NCI-H2196 treated with DMSO at 0.1 percent for 48 hours (cell line): ENCODE data around the gene RIMBP3B.
"Not testable (repeated sequence)": the region's sequence is repeated elsewhere in the genome, so short reads cannot be mapped to it uniquely, and the experiment has no call there.

ENCODE experiments used
- DNase-seq: peaks from one replicate; lab custom pipeline; 2025; ENCODE audit not compliant: unreplicated experiment; lab: John Stamatoyannopoulos, UW

RIMBP3B gene

DNA sequence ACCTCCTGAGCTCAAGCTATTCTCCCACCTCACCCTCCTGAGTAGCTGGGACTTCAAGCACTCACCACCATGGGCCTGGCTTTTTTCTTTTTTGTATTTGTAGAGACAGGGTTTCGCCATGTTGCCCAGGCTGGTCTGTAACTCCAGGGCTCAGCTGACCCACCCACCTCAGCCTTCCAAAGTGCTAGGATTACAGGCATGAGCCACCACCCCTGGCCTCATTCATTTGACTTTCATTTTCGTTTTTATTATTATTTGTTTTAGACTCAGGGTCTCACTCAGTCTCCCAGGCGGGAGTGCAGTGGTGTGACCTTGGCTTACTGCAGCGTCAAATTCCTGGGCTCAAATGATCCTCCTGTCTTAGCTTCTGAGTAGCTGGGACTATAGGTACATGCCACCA is 24.2 kb downstream of the RIMBP3B start:
- not testable (repeated sequence) for DNase-seq

DNA sequence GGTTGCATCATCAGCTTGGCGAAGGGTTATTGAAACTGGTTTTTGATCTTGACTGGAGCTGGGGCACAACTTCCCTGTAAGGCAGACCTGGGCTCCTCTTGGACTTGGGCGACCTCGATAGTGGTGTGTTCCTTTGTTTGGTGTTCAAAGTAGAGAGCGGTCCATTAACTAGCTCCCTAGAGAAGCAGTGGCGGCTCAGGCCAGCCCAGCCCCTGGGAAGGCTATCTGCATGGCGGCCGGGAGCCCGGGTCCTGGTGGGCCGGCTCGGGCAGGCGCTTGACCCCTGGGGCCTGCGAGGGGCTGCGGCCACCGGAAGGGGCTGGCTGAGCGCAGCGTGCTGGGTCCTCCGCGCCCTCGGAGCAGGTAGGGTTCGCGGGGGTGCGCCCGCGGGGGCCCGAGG is 32.8 kb downstream of the RIMBP3B start:
- DNase-seq, result not testable (repeated sequence)

DNA sequence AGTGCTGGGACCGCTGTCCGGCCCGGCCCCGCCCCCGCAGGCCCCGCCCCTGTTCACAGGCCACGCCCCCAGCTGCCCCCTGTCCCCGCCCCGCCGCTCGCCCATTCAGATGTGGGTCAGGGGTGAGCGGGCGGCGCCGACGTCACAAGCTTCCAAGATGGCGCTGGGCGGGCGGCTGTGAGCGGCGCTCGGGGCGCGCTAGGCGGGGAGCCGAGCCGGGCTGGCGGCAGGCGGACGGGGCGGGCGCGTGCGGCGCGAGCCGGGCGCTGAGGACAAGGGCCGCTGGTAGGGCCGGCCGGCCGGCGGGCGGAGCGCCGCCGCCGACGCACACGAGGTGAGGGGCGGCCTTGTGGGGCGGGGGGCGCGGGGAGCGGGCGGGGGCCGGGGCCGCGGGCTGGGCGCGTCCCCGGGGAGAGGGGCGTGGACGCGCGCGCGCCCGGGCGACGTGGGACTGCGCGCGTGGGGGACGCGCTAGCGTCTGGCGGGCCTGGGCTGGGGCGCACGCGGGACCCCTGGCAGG is 33.7 kb downstream of the RIMBP3B start, which contains the start of gene HIC2:
Gene HIC2, plus strand, starts transcription at position 145 of the 520 bp plus-strand sequence. CDS start 25,461 bp downstream, outside the sequence.
- not testable (repeated sequence) for DNase-seq

DNA sequence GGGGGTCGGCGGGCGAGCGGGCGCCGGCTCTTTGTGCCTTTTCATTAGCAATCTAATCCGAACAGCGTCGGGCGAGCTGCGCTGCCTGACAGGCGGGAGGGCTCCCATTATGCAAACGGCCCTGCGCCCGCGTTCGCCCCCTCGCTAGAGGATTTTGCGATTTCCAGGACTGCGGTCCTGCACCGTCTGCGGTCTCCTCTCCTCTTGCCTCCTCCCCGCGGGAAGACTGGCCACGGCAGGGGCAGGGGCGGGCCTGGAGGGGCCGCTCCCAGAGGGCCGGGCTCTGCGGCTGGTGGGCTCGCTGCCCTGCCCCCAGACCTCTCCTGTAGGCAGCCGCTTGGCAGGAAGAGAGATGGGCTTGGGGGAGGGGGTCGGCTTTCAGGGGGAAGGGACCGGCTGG is 34.3 kb downstream of the RIMBP3B start:
- DNase-seq, result not testable (repeated sequence)

DNA sequence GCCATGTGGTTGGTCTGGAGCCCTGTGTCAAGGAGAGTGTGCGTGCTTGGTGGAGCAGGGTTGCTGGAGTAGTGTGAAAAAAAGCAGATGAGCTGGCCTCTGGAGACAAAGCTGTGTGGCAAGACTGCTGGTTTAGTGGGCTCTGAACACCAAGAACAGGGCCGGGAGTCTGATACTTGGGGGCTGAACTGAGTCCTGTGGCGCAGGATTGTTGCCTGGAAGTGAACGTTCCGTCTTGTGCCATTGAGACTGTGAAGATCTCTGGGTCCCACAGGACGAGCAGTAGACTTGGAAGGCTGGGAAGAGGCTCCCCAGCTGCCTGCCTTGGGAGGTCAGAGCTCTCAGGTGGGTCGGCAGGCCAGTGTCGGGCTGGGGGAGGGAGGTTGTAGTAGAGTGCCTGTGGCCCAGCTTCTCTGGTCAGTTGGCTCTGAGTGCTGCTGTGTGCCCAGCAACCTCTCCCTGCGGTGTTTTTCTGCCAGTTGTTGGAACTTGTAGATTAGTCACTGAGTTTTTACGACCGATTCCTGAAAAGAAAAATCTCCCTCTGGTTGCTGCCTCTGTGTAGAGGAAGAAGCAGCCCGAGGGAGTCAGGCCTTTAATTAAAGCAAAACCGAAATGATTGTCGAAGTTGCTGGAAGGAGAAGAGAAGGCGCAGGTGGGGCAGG is 35.6 kb downstream of the RIMBP3B start:
- DNase-seq, result not testable (repeated sequence)

DNA sequence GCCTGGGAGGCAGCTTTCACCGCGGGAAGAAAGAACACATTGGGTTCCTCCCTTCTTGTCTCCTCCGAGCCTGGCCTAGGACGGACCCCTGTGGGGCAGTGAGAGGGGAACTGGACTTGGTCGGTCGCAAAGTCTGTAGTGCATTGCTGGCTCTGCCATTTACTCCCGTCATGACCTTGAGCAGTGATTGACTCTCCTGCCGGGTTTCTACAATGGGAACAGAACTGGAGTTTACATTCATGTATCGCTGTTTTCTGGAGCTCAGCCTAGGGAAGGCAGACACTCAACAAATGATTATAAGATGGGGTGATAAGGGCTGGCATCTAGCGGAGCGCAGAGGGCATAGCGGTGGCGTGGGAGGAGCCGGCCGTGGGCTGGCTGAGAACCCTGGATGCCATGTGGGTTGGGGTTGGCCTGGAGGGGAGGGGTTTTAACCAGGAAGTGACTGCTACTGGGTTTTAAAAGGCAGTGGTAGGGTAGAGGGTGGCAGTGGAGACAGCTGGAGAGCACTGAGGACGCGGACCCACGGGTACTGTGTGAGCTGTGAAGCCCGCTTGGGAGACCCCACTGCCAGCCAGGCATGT is 36.7 kb downstream of the RIMBP3B start:
- DNase-seq, result not testable (repeated sequence)

DNA sequence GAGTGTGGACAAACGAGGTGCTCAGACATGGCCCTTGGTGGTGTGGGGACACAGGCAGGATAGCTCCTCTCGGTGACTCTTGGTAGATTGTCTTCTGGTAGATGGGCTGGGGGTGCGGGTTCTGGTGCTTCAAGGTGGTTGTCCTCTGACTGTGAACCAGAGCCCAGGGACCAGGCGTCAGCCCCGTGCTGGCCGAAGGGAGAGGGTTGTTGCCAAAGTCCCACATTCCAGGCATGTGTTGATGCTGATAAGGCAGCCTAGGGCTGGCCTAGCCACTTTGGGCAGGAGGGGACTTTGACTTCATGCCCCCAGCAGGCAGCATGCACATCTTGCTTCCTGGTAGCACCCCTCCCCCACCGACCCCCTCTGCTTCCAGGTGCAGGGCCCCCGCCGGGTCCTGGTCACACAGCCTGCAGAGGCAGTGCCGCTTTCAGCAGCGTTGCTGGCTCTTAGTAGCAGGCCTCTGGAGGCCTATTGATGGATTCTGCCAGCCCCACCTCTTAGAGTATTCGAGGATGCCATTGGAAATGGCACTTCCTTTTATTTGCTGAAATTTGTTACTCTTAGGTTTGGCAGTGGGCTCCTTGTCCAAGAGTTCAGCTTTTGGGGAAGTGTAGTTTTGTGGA is 40.6 kb downstream of the RIMBP3B start:
- not testable (repeated sequence) for DNase-seq

DNA sequence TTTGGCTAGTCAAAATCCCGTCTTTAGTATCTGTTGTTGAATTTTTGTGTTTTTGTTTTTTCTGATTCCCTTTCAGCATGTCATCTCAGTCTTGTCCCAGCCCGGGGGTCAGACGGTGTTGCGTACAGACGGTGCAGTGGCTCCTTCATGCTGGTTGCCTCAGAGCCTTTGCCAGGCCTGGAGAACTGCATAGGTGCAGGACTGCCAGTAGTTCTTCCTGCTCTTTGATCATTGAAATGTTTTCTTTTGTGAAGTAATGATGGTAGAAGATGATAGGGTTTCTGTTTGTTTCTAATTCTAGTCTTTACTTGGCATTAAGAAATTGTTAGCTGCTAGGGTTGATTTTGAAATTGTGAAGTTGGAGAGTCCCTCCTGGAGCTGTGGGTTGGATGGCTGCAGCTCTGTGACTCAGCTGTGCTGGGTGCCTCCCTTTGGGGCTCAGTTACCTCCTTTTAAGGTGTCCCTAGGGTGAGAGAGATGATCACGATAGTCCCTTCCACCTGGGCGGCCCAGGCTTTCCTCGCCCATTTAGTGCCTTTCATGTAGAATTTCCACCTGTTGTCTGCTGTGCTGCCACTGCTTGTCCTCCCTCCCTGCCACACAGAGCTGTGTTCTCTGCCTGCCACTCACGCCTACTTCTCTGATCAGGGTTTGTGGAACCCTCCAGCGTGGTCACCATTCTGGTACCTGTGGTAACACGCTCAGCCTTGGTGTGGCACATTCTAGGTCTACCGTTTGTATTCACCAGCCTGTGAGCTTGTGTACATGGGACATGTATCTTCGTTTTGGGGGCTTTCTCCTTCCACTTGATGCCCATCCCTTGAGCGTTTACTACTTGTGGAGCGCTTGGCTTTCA is 51.1 kb downstream of the RIMBP3B start:
- DNase-seq, result not testable (repeated sequence)

DNA sequence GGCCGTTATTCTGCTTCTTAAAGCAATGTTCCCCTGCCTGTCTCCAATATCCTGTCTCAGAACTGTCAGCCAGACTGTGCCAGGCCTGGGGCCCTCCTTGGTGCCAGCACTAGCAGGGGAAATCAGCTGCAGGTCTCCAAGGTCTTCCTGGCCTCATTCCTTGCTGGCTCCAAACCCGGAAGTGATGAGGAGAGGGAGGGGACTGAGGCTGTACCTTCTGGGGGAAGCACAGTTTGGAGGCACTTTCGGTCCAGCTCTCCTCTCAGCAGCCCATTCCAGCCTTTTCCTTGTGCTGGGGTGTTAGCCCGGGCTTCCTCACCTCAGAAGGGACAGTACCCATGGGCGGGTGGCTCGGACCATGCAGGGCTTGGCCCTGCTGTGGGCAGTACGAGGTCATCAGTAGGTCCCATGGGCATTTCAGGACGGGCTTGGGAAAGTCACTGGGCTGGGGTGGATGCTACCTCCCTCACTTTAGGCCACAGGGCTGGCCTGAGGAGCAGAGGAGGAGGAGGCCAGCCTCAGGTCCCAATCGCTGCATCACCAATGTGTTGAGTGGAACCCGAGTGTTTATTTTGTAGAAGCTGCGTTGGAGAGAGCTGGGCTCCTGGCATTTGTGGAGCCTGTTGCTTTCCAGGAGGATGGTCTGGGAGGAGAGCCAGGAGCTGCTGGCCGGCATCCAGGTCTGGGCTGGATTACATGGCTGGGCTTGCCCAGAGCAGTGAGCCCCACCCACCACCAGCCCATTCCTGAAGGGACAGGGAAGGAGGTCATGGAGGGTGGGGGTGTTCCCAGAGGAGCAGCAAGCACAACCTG is 52.7 kb downstream of the RIMBP3B start:
- DNase-seq, result not testable (repeated sequence)

DNA sequence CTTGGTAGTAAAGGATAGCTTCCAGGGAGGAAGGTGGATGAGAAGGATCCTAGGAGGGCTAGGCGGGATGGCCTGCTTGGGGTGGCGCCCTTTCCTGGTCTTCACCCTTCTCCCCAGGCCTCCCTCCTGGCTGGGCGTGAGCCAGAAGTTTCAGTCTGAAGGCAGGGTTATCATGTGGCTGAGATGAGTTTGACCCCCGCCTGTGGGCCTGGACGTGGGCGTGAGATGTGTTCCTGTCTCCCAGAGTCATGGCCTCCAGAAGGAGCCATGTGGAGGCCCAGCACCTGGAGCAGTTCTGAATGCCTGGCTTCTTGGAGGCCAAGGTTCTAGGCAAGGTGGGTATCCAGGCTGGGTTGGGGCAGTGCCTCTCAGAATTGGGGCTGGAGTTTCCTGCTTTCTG is 54.5 kb downstream of the RIMBP3B start:
- DNase-seq, result not testable (repeated sequence)
